ENCODE data around the gene DISP2. TPM values are rescaled to one million over a fixed set of nuclear protein-coding genes. Genes with fewer than 3 reads are reported as not detected.

Gene DISP2
- total and polyA plus RNA-seq, 2 of the 8 experiments (the other 6 are each of a cell fraction or from before 2014, with no cell fraction given) = 0.45 to 1.2 TPM

- POLR2A ChIA-PET (ENCODE audit: partially characterized antibody) = interaction anchor here (1.1 kb wide), 1 partner anchor 54 kb away, joined by 3 read pairs; the partner anchor contains the start of gene INAFM2
- no peak overlapping the region for H3K4ac ChIP-seq (replicated peaks; ENCODE audit: insufficient read length, low read depth, low read length)
- H3K23ac ChIP-seq (ENCODE audit: insufficient read length) = no peak overlapping the region
- H2AFZ ChIP-seq (ENCODE audit: low read length) = no peak overlapping the region
- no peak overlapping the region for H2BK5ac ChIP-seq (ENCODE audit: low read depth, low read length)
- no peak overlapping the region for H3K56ac ChIP-seq (replicated peaks; ENCODE audit: insufficient read length, low read depth, low read length)
- peaks cover 2% of the 10 kb centered on the region; the same call in 1 of the 2 replicates for H3K23me2 ChIP-seq (ENCODE audit: low read depth, low read length)
- 89% methylated on average over 3 of the region's 3 CpGs; no CpG with 5 or more reads in 1 of the 2 experiments for WGBS, 2 experiments (ENCODE audit: extremely low coverage in 1 of 2, insufficient coverage in 1 of 2, insufficient read length in 1 of 2, insufficient replicate concordance in 2 of 2, low coverage in 1 of 2, low lambda C conversion rate in 2 of 2, missing lambda C conversion rate in 1 of 2)
- no peak overlapping the region for H3K27ac ChIP-seq (ENCODE audit: low read depth, low read length)
- no peaks in the 10 kb centered on the region for H3K27me3 ChIP-seq (replicated peaks in 1 of 4; ENCODE audit: control insufficient read depth in 3 of 4, extremely low read depth in 1 of 4, insufficient read depth in 3 of 4, low read length in 3 of 4)
- H4K8ac ChIP-seq (ENCODE audit: extremely low read depth, insufficient read depth, low read length) = no peak overlapping the region
- no peak for DNase-seq (ENCODE audit: low read depth in 1 of 2, low spot score in 2 of 2)
- CTCF ChIA-PET (ENCODE audit: partially characterized antibody) = interaction anchor here (0.6 to 3.0 kb wide), 2 partner anchors 9 to 1068 kb away, joined by 4 to 14 read pairs; no protein-coding TSS in a partner anchor
- H2BK15ac ChIP-seq (ENCODE audit: low read length) = no peak overlapping the region
- H2BK12ac ChIP-seq (ENCODE audit: low read depth, low read length) = no peak overlapping the region
- FAIRE-seq = no peak
- no peak overlapping the region for H2BK120ac ChIP-seq (replicated peaks; ENCODE audit: low read depth, low read length)
- no peak overlapping the region for H3K4me3 ChIP-seq (ENCODE audit: extremely low read depth in 1 of 4, insufficient read depth in 2 of 4, low read depth in 3 of 4, low read length in 4 of 4)
- H3K36me3 ChIP-seq (ENCODE audit: control insufficient read depth in 2 of 4, insufficient read depth in 4 of 4, low read length in 3 of 4) = no peaks in the 10 kb centered on the region
- H3K79me1 ChIP-seq (ENCODE audit: low read depth, low read length) = no peaks in the 10 kb centered on the region
- H3K18ac ChIP-seq (ENCODE audit: extremely low read depth, low read length) = no peak overlapping the region
- no peak overlapping the region for H4K5ac ChIP-seq (ENCODE audit: insufficient read length, low read depth, low read length)
- peaks cover 0 to 11% (median 2%) of the 10 kb centered on the region in 4 experiments; a peak in 2 of 7 replicates for H3K4me1 ChIP-seq (replicated peaks in 1 of 4; ENCODE audit: control insufficient read depth in 3 of 4, insufficient read depth in 4 of 4, low read length in 3 of 4)
- no peak overlapping the region for H3K4me2 ChIP-seq (ENCODE audit: insufficient read depth in 1 of 2, low read depth in 2 of 2, low read length in 2 of 2)
- no peak overlapping the region for H2AK5ac ChIP-seq (ENCODE audit: low read depth, low read length)
- no peaks in the 10 kb centered on the region for H3K9me3 ChIP-seq (ENCODE audit: insufficient read depth in 2 of 2, low read depth in 1 of 2, low read length in 1 of 2)
- TF ChIP-seq TEAD4 (IDR thresholded peaks at IDR 0.05; ENCODE audit: low read depth, low read length) (no peak), RNF2 (IDR thresholded peaks at IDR 0.05; ENCODE audit: borderline replicate concordance, low read depth, low read length, missing control alignments, poor library complexity, severe bottlenecking) (no peak), SIRT6 (IDR thresholded peaks at IDR 0.05; ENCODE audit: low read length) (no peak), RFX5 (IDR thresholded peaks at IDR 0.05; ENCODE audit: borderline replicate concordance, low read depth, low read length) (no peak), RAD21 (IDR thresholded peaks at IDR 0.05 in 1 of 2, conservative IDR thresholded peaks at IDR 0.05 in 1 of 2; ENCODE audit: low read depth in 2 of 2, low read length in 2 of 2) (no peak), EP300 (IDR thresholded peaks at IDR 0.05; ENCODE audit: borderline replicate concordance in 1 of 2, low read depth in 2 of 2, low read length in 2 of 2) (no peak), HDAC2 (IDR thresholded peaks at IDR 0.05; ENCODE audit: borderline replicate concordance in 1 of 2, low read depth in 2 of 2, low read length in 2 of 2) (no peak), BRCA1 (IDR thresholded peaks at IDR 0.05; ENCODE audit: low read depth, low read length) (no peak)
- H2BK20ac ChIP-seq (ENCODE audit: low read length) = no peak overlapping the region
- no peak overlapping the region for H3K14ac ChIP-seq (ENCODE audit: insufficient read length)
- no peaks in the 10 kb centered on the region for H3K79me2 ChIP-seq (ENCODE audit: control insufficient read depth in 1 of 2, insufficient read depth in 2 of 2, low read length in 2 of 2)
- no peak overlapping the region for H3K9ac ChIP-seq (replicated peaks in 1 of 4; ENCODE audit: extremely low read depth in 1 of 4, low read depth in 3 of 4, low read length in 3 of 4)
- no peaks in the 10 kb centered on the region for H4K20me1 ChIP-seq (replicated peaks in 1 of 2; ENCODE audit: control insufficient read depth in 1 of 2, insufficient read depth in 2 of 2, low read length in 2 of 2)
- H4K91ac ChIP-seq (replicated peaks; ENCODE audit: insufficient read length, low read length) = no peak overlapping the region
These were observed 19.6 kb downstream of the DISP2 start for GRCh38 chr15:40377606-40378005.

Data from H1 (cell line).